OCI-LY3 (cell line): ENCODE results near the gene RNF145.

Source experiments
- H2AFZ ChIP-seq: fragments of 200-600, 300-600 bp; shearing (Covaris generic); 2 replicates; pipeline ENCODE4 v1.6.0; 2014; ENCODE audit warnings: antibody characterized with exemption, low read depth, low read length
- H3K27ac ChIP-seq: fragments of 200-600, 300-600 bp; sonication (generic); 2 replicates; pipeline ENCODE4 v1.5.1; 2014; ENCODE audit warnings: mild to moderate bottlenecking, low read length, moderate library complexity, mixed read lengths
- H3K27me3 ChIP-seq: fragments of 200-600, 300-600 bp; sonication (generic); 2 replicates; pipeline ENCODE4 v1.6.1; 2014; ENCODE audit warnings: low read depth, low read length, mixed read lengths
- H3K36me3 ChIP-seq: fragments of 200-600, 300-600 bp; sonication (generic); replicated peaks from 2 replicates; pipeline ENCODE3; 2014; ENCODE audit warnings: low read depth, low read length, mixed read lengths
- H3K4me1 ChIP-seq: fragments of 300-600, 200-600 bp; sonication (generic); 2 replicates; pipeline ENCODE4 v1.6.1; 2014; ENCODE audit warnings: low read length, mixed read lengths
- H3K4me2 ChIP-seq: fragments of 200-600, 300-600 bp; sonication (generic); 2 replicates; pipeline ENCODE4 v1.6.1; 2014; ENCODE audit warnings: low read length, mixed read lengths
- H3K4me3 ChIP-seq: fragments of 300-600, 200-600 bp; sonication (generic); 2 replicates; pipeline ENCODE4 v1.5.1; 2014; ENCODE audit warnings: antibody characterized with exemption, mild to moderate bottlenecking, low read length, moderate library complexity
- H3K79me2 ChIP-seq: fragments of 300-600, 200-600 bp; shearing (Covaris generic); 2 replicates; pipeline ENCODE4 v1.6.1; 2014; ENCODE audit warnings: mild to moderate bottlenecking, low read length, mixed read lengths
- H3K9ac ChIP-seq: fragments of 300-600, 200-600 bp; shearing (Covaris generic); 2 replicates; pipeline ENCODE4 v1.6.0; 2014; ENCODE audit warnings: mild to moderate bottlenecking, low read length, moderate library complexity
- H3K9me3 ChIP-seq: fragments of 200-600, 300-600 bp; shearing (Covaris generic); 2 replicates; pipeline ENCODE4 v1.6.1; 2014; ENCODE audit warnings: low read length, mixed read lengths; ENCODE audit not compliant: insufficient read depth
- H4K20me1 ChIP-seq: fragments of 200-600, 300-600 bp; sonication (generic); 2 replicates; pipeline ENCODE4 v1.6.1; 2016; ENCODE audit warnings: low read length, mixed read lengths; ENCODE audit not compliant: insufficient read depth
- EZH2phosphoT487 ChIP-seq: fragments of 200-600 bp; shearing (Covaris generic); IDR thresholded peaks from 2 replicates; pipeline ENCODE4 v1.6.1; 2018; ENCODE audit warnings: antibody characterized with exemption, mixed run types, low read depth
- TF ChIP-seq, protein P1 (sequence below): fragments of 200-600, 300-600 bp; sonication (generic); IDR thresholded peaks from 2 replicates; pipeline ENCODE4 v1.5.1; 2014; ENCODE audit warnings: antibody characterized with exemption, low read length, low read depth

The RNF145 gene

DNA sequence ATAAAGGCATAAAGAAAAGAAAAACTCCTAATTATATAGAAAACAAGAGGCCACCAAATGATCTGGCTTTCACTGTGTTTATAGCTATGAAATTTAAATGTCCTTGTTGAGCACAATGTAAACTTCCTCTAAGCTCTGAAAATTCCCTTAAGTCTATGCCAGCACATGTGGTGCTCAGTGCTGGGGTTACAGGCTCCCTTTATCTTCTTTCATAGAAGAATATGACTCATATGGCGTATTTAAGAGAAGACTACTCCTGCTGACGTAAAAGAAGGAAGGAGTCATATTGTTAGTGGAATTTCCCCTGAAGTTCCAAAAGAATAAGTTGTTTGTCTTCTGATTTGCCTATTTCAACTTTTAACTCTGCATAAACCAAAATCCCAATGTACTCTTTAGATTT, 30.4 kb downstream of the RNF145 start:
- Histone ChIP-seq H4K20me1 (peaks cover 12% of the 10 kb centered on the region; the same call in 1 of the 2 replicates), H2AFZ (no peak overlapping the region), H3K4me3 (peak overlapping the region; percentile 6; the same call in 1 of the 2 replicates), H3K27ac (peak overlapping the region; percentile 80), H3K4me1 (peaks cover 53% of the 10 kb centered on the region), H3K27me3 (no peaks in the 10 kb centered on the region), H3K36me3 (peaks cover 35% of the 10 kb centered on the region), H3K4me2 (peak overlapping the region; percentile 44), H3K9ac (no peak overlapping the region), H3K79me2 (peaks cover 64% of the 10 kb centered on the region), H3K9me3 (no peaks in the 10 kb centered on the region)
- no peak for TF ChIP-seq EZH2phosphoT487
- TF ChIP-seq, protein P1, sequence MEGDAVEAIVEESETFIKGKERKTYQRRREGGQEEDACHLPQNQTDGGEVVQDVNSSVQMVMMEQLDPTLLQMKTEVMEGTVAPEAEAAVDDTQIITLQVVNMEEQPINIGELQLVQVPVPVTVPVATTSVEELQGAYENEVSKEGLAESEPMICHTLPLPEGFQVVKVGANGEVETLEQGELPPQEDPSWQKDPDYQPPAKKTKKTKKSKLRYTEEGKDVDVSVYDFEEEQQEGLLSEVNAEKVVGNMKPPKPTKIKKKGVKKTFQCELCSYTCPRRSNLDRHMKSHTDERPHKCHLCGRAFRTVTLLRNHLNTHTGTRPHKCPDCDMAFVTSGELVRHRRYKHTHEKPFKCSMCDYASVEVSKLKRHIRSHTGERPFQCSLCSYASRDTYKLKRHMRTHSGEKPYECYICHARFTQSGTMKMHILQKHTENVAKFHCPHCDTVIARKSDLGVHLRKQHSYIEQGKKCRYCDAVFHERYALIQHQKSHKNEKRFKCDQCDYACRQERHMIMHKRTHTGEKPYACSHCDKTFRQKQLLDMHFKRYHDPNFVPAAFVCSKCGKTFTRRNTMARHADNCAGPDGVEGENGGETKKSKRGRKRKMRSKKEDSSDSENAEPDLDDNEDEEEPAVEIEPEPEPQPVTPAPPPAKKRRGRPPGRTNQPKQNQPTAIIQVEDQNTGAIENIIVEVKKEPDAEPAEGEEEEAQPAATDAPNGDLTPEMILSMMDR, result no peak

DNA sequence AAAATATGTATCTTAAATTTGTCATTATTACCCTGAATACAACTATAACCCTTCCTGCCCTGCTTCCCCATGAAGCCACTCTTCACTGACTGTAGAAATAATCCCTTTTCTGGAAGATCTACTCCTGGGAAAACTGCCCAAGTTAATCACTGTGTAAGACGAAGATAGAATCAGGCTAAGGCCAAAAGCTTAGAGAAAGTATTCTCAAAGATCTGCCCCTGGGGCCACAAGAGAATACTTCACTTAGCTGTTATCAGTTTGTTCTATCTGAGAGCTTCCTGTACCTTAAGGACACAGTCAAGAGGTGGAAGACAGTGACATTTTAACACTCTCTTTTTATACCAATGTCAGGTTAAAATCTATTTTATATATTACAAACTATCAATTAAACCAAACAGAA, 33.8 kb downstream of the RNF145 start:
- TF ChIP-seq EZH2phosphoT487, result no peak
- TF ChIP-seq, protein P1, result no peak
- no peak overlapping the region for H3K27ac ChIP-seq
- H3K36me3 ChIP-seq, result peaks cover 42% of the 10 kb centered on the region

DNA sequence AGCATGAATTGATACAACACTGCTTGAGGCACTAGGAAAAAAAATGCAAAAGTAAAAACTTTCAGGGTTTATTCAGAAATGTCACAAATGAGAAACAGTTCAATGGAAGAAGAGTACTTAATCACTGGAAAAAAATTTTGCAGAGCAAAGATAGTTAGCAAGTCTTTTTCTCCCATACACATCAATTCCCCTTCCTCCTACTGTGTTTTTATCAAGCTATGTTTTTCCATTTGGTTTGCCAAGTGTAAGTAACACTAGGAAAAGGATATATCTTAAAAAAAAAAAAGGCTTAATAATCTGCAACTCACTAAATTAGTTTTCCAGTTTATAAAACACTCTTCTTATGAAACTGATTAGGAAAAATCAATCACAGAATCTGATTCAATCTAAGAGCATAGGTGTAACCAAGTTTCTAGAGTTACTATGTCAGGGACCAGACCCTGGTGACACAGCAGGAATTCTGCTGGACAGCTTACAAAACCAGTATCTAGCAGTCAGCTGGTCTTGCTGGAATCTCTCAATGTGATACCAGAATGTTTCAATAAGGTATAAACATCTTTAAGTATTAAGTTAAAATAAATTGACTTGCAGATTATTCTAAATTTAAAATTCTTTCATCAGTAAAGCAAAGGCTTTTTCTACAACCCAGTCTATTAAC, 34.7 kb downstream of the RNF145 start:
- H3K9me3 ChIP-seq, result no peaks in the 10 kb centered on the region
- no peaks in the 10 kb centered on the region for H3K27me3 ChIP-seq
- peaks cover 25% of the 10 kb centered on the region for H3K4me1 ChIP-seq
- no peak overlapping the region for H3K4me3 ChIP-seq
- peaks cover 35% of the 10 kb centered on the region for H3K36me3 ChIP-seq
- 0 out of 2 replicates have a peak, but pooled peaks cover 2% of the 10 kb centered on the region for H4K20me1 ChIP-seq
- no peak overlapping the region for H3K27ac ChIP-seq
- TF ChIP-seq, protein P1, result no peak
- TF ChIP-seq EZH2phosphoT487, result no peak
- peaks cover 27% of the 10 kb centered on the region for H3K79me2 ChIP-seq
- H3K4me2 ChIP-seq, result no peak overlapping the region
- H2AFZ ChIP-seq, result no peak overlapping the region
- H3K9ac ChIP-seq, result no peak overlapping the region

More for the DNA sequence above, 33.8 kb downstream of the RNF145 start:
- 0 out of 2 replicates have a peak, but pooled peaks cover 3% of the 10 kb centered on the region for H4K20me1 ChIP-seq
- H3K4me2 ChIP-seq, result no peak overlapping the region
- H3K9me3 ChIP-seq, result no peaks in the 10 kb centered on the region
- H2AFZ ChIP-seq, result no peak overlapping the region
- no peak overlapping the region for H3K9ac ChIP-seq
- peaks cover 35% of the 10 kb centered on the region for H3K79me2 ChIP-seq
- H3K4me1 ChIP-seq, result peaks cover 34% of the 10 kb centered on the region
- no peaks in the 10 kb centered on the region for H3K27me3 ChIP-seq
- no peak overlapping the region for H3K4me3 ChIP-seq

DNA sequence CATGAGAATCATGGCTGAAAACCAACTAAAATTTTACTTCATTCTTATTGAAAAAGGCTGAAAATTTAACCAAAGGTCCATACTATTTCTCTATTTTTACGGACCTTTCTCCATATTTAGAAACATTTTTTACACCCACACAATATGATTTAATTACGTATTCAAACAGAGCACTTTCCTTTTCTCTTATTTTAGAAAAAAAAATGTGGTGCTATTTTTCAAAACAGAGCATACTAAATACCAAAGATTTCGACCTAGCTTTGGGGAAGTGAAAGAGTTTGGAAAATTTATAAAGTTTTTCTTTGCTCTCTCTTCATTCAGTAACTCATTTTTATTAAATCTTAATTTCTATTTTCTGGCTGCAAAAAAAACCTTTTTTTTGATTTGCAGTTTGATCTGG, 38.1 kb downstream of the RNF145 start:
- H3K27ac ChIP-seq, result no peak overlapping the region
- no peaks in the 10 kb centered on the region for H4K20me1 ChIP-seq
- no peak overlapping the region for H3K9ac ChIP-seq
- no peak for TF ChIP-seq EZH2phosphoT487
- TF ChIP-seq, protein P1, result no peak
- no peak overlapping the region for H3K4me2 ChIP-seq
- H2AFZ ChIP-seq, result no peak overlapping the region
- peaks cover 4% of the 10 kb centered on the region; the same call in 1 of the 2 replicates for H3K79me2 ChIP-seq
- peaks cover 29% of the 10 kb centered on the region for H3K36me3 ChIP-seq
- H3K27me3 ChIP-seq, result no peaks in the 10 kb centered on the region
- no peaks in the 10 kb centered on the region for H3K9me3 ChIP-seq
- H3K4me1 ChIP-seq, result peaks cover 12% of the 10 kb centered on the region
- H3K4me3 ChIP-seq, result no peak overlapping the region
